ENCODE measurements around the gene LRRC8C.
"Not testable (repeated sequence)": the region's sequence is repeated elsewhere in the genome, so short reads cannot be mapped to it uniquely, and the experiment has no call there.

DNA sequence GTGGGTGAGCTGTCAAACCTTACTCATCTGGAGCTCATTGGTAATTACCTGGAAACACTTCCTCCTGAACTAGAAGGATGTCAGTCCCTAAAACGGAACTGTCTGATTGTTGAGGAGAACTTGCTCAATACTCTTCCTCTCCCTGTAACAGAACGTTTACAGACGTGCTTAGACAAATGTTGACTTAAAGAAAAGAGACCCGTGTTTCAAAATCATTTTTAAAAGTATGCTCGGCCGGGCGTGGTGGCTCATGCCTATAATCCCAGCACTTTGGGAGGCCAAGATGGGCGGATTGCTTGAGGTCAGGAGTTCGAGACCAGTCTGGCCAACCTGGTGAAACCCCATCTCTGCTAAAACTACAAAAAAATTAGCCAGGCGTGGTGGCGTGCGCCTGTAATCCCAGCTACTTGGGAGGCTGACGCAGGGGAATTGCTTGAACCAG is 40.0 kb upstream of the LRRC8C start:
- TF ChIP-seq EZH2 (IDR thresholded peaks at IDR 0.05); POLR2AphosphoS5 (IDR thresholded peaks at IDR 0.05; ENCODE audit: borderline replicate concordance, low read depth, low read length); FOXP2 (optimal IDR thresholded peaks at IDR 0.05; ENCODE audit: control extremely low read depth, extremely low read length, insufficient read depth): not testable (repeated sequence)
